OCI-LY7 (cell line): ENCODE results near the gene AOC3.
"Not testable (repeated sequence)": the region's sequence is repeated elsewhere in the genome, so short reads cannot be mapped to it uniquely, and the experiment has no call there.

ENCODE experiments used
- EZH2phosphoT487 ChIP-seq: fragments of 200-600 bp; sonication (generic); IDR thresholded peaks from 2 replicates; pipeline ENCODE4 v1.6.1; 2018; ENCODE audit warnings: low read depth, borderline replicate concordance, mild to moderate bottlenecking, mixed run types, antibody characterized with exemption, low read length, moderate library complexity, mixed read lengths
- TF ChIP-seq, protein P1 (sequence below): fragments of 200-600 bp; sonication (generic); conservative IDR thresholded peaks from 2 replicates; pipeline ENCODE4 v1.5.1; 2014; ENCODE audit warnings: mild to moderate bottlenecking, antibody characterized with exemption, low read length, moderate library complexity, mixed read lengths

DNA sequence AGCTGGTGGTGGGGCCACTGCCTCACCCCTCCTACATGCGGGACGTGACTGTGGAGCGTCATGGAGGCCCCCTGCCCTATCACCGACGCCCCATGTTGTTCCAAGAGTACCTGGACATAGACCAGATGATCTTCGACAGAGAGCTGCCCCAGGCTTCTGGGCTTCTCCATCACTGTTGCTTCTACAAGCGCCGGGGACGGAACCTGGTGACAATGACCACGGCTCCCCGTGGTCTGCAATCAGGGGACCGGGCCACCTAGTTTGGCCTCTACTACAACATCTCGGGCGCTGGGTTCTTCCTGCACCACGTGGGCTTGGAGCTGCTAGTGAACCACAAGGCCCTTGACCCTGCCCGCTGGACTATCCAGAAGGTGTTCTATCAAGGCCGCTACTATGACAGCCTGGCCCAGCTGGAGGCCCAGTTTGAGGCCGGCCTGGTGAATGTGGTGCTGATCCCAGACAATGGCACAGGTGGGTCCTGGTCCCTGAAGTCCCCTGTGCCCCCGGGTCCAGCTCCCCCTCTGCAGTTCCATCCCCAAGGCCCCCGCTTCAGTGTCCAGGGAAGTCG is 16.8 kb downstream of the AOC3 start:
- TF ChIP-seq EZH2phosphoT487: not testable (repeated sequence)
- TF ChIP-seq, protein P1, sequence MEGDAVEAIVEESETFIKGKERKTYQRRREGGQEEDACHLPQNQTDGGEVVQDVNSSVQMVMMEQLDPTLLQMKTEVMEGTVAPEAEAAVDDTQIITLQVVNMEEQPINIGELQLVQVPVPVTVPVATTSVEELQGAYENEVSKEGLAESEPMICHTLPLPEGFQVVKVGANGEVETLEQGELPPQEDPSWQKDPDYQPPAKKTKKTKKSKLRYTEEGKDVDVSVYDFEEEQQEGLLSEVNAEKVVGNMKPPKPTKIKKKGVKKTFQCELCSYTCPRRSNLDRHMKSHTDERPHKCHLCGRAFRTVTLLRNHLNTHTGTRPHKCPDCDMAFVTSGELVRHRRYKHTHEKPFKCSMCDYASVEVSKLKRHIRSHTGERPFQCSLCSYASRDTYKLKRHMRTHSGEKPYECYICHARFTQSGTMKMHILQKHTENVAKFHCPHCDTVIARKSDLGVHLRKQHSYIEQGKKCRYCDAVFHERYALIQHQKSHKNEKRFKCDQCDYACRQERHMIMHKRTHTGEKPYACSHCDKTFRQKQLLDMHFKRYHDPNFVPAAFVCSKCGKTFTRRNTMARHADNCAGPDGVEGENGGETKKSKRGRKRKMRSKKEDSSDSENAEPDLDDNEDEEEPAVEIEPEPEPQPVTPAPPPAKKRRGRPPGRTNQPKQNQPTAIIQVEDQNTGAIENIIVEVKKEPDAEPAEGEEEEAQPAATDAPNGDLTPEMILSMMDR: not testable (repeated sequence)
